ENCODE data around the gene NBDY.
"Not testable (repeated sequence)": the region's sequence is repeated elsewhere in the genome, so short reads cannot be mapped to it uniquely, and the experiment has no call there.

Gene NBDY

GRCh38 chrX:56804867-56805266, 75.8 kb downstream of the NBDY start:
- no peak overlapping the region for H2AFZ ChIP-seq (ENCODE audit: low read length, unreplicated experiment)
- H3K27me3 ChIP-seq (ENCODE audit: insufficient read depth, low read length) = no peaks in the 10 kb centered on the region
- no peaks in the 10 kb centered on the region for H3K79me2 ChIP-seq (ENCODE audit: control insufficient read depth, insufficient read depth, low read length, unreplicated experiment)
- H3K36me3 ChIP-seq (ENCODE audit: insufficient read depth, low read length) = no peaks in the 10 kb centered on the region
- H3K4me1 ChIP-seq (ENCODE audit: control insufficient read depth, insufficient read depth, low read length, unreplicated experiment) = no peaks in the 10 kb centered on the region
- no peak overlapping the region for H3K27ac ChIP-seq (ENCODE audit: low read depth, low read length)
- H3K4me3 ChIP-seq (ENCODE audit: low read depth, low read length) = no peak overlapping the region

DNA sequence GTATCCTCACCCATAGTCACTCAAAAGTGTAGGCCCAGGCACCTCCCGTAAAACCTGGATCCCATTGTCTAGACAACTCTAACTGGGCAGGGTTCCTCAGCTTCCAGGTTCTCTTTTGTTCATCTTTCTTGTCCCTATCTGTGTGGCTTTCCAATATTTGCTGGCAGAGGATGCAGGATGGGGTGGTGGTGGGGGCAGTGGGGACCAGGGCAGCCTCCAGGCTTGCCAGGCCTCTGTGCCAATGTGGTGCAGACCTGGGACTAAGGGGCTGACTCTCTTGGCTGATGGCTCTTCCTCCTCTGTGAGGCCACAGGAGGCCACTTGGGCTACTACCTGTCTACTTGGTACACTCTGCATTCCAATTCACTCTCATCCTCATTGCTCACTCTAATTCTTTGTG, 76.4 kb downstream of the NBDY start:
- Histone ChIP-seq H3K4me1 (ENCODE audit: control insufficient read depth, insufficient read depth, low read length, unreplicated experiment) (no peaks in the 10 kb centered on the region), H2AFZ (ENCODE audit: low read length, unreplicated experiment) (no peak overlapping the region), H3K4me3 (ENCODE audit: low read depth, low read length) (no peak overlapping the region), H3K27ac (ENCODE audit: low read depth, low read length) (no peak overlapping the region), H3K79me2 (ENCODE audit: control insufficient read depth, insufficient read depth, low read length, unreplicated experiment) (no peaks in the 10 kb centered on the region), H3K27me3 (ENCODE audit: insufficient read depth, low read length) (no peaks in the 10 kb centered on the region), H3K36me3 (ENCODE audit: insufficient read depth, low read length) (no peaks in the 10 kb centered on the region)

DNA sequence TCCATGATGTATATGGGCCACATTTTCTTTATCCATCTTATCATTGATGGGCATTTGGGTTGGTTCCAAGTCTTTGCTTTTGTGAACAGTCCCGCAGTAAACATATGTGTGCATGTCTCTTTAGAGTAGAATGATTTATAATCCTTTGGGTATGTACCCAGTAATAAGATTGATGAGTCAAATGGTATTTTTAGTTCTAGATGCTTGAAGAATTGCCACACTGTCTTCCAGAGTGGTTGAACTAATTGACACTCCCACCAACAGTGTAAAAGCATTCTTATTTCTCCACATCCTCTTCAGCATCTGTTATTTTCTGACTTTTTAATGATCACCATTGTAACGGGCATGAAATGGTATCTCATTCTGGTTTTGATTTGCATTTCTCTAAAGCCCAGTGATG, 77.1 kb downstream of the NBDY start:
- H3K27ac ChIP-seq (ENCODE audit: low read depth, low read length); H3K4me1 ChIP-seq (ENCODE audit: control insufficient read depth, insufficient read depth, low read length, unreplicated experiment): not testable (repeated sequence)

DNA sequence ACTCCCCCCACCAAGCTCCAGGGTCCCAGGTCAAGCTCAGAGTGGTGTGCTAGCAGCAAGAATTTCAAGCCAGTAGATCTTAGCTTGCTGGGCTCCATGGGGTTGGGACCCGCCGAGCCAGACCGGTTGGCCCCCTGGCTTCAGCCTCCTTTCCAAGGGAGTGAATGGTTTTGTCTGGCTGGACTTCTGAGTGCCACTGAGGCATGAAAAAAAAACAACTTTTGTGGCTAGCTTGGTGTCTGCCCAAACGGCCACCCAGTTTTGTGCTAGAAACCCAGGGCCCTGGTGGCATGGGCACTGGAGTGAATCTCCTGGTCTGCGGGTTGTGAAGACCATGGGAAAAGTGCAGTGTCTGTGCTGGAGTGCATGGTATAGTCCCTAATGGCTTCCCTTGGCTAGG, 82.6 kb downstream of the NBDY start:
- Histone ChIP-seq H3K79me2 (ENCODE audit: control insufficient read depth, insufficient read depth, low read length, unreplicated experiment) (no peaks in the 10 kb centered on the region), H3K36me3 (ENCODE audit: insufficient read depth, low read length) (no peaks in the 10 kb centered on the region), H3K27ac (ENCODE audit: low read depth, low read length) (no peak overlapping the region), H3K27me3 (ENCODE audit: insufficient read depth, low read length) (no peaks in the 10 kb centered on the region), H3K4me1 (ENCODE audit: control insufficient read depth, insufficient read depth, low read length, unreplicated experiment) (peaks cover 15% of the 10 kb centered on the region), H2AFZ (ENCODE audit: low read length, unreplicated experiment) (no peak overlapping the region), H3K4me3 (ENCODE audit: low read depth, low read length) (no peak overlapping the region)

More for the DNA sequence above, 77.1 kb downstream of the NBDY start:
- H3K36me3 ChIP-seq (ENCODE audit: insufficient read depth, low read length); H3K4me3 ChIP-seq (ENCODE audit: low read depth, low read length); H2AFZ ChIP-seq (ENCODE audit: low read length, unreplicated experiment); H3K27me3 ChIP-seq (ENCODE audit: insufficient read depth, low read length); H3K79me2 ChIP-seq (ENCODE audit: control insufficient read depth, insufficient read depth, low read length, unreplicated experiment): not testable (repeated sequence)

GRCh38 chrX:56812515-56813105, 83.6 kb downstream of the NBDY start:
- Histone ChIP-seq H3K4me3 (ENCODE audit: low read depth, low read length) (peak overlapping the region; percentile 72), H2AFZ (ENCODE audit: low read length, unreplicated experiment) (peak overlapping the region; percentile 25), H3K36me3 (ENCODE audit: insufficient read depth, low read length) (no peaks in the 10 kb centered on the region; the same call in 1 of the 2 replicates), H3K79me2 (ENCODE audit: control insufficient read depth, insufficient read depth, low read length, unreplicated experiment) (no peaks in the 10 kb centered on the region), H3K27ac (ENCODE audit: low read depth, low read length) (peak overlapping the region; percentile 78), H3K27me3 (ENCODE audit: insufficient read depth, low read length) (no peaks in the 10 kb centered on the region), H3K4me1 (ENCODE audit: control insufficient read depth, insufficient read depth, low read length, unreplicated experiment) (peaks cover 15% of the 10 kb centered on the region)

DNA sequence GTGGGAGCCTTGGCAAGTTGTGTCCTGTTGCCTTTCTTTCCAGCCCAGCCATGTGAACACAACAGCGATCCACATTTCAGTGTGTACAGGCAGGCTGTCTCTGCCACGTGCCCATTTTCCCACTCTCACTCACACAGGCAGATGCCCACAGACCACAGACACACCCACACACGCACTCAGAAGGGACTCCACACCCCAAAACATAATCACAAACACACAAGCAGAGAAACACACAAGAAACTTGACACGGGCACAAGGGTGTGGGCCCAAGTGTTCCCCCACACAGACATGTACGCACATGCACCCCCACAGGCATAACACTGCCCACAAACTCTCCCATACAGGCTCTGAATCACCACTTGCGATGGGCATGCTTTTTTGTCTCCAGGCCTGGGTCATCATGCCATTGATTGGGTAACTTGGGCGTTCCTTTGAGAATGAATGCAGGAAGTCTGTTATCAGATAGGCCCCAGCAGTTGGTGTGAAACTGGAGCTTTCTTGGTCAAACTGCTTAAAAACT, 84.3 kb downstream of the NBDY start:
- Histone ChIP-seq H3K4me1 (ENCODE audit: control insufficient read depth, insufficient read depth, low read length, unreplicated experiment) (peaks cover 15% of the 10 kb centered on the region), H3K4me3 (ENCODE audit: low read depth, low read length) (peak overlapping the region; percentile 72), H3K27ac (ENCODE audit: low read depth, low read length) (peak overlapping the region; percentile 78), H2AFZ (ENCODE audit: low read length, unreplicated experiment) (no peak overlapping the region), H3K27me3 (ENCODE audit: insufficient read depth, low read length) (no peaks in the 10 kb centered on the region), H3K79me2 (ENCODE audit: control insufficient read depth, insufficient read depth, low read length, unreplicated experiment) (no peaks in the 10 kb centered on the region), H3K36me3 (ENCODE audit: insufficient read depth, low read length) (no peaks in the 10 kb centered on the region; the same call in 1 of the 2 replicates)

- no peak overlapping the region for H2AFZ ChIP-seq (ENCODE audit: low read length, unreplicated experiment)
- H3K27me3 ChIP-seq (ENCODE audit: insufficient read depth, low read length) = no peaks in the 10 kb centered on the region
- H3K4me1 ChIP-seq (ENCODE audit: control insufficient read depth, insufficient read depth, low read length, unreplicated experiment) = peaks cover 15% of the 10 kb centered on the region
- H3K27ac ChIP-seq (ENCODE audit: low read depth, low read length) = no peak overlapping the region
- H3K36me3 ChIP-seq (ENCODE audit: insufficient read depth, low read length) = no peaks in the 10 kb centered on the region; the same call in 1 of the 2 replicates
- H3K4me3 ChIP-seq (ENCODE audit: low read depth, low read length) = no peak overlapping the region
- no peaks in the 10 kb centered on the region for H3K79me2 ChIP-seq (ENCODE audit: control insufficient read depth, insufficient read depth, low read length, unreplicated experiment)
These were observed 88.1 kb downstream of the NBDY start for GRCh38 chrX:56817179-56817578.

- Histone ChIP-seq H3K79me2 (ENCODE audit: control insufficient read depth, insufficient read depth, low read length, unreplicated experiment) (no peaks in the 10 kb centered on the region), H2AFZ (ENCODE audit: low read length, unreplicated experiment) (no peak overlapping the region), H3K27ac (ENCODE audit: low read depth, low read length) (no peak overlapping the region), H3K36me3 (ENCODE audit: insufficient read depth, low read length) (no peaks in the 10 kb centered on the region), H3K4me1 (ENCODE audit: control insufficient read depth, insufficient read depth, low read length, unreplicated experiment) (no peaks in the 10 kb centered on the region), H3K4me3 (ENCODE audit: low read depth, low read length) (no peak overlapping the region), H3K27me3 (ENCODE audit: insufficient read depth, low read length) (no peaks in the 10 kb centered on the region)
These were observed 97.0 kb downstream of the NBDY start for GRCh38 chrX:56826020-56826419.

DNA sequence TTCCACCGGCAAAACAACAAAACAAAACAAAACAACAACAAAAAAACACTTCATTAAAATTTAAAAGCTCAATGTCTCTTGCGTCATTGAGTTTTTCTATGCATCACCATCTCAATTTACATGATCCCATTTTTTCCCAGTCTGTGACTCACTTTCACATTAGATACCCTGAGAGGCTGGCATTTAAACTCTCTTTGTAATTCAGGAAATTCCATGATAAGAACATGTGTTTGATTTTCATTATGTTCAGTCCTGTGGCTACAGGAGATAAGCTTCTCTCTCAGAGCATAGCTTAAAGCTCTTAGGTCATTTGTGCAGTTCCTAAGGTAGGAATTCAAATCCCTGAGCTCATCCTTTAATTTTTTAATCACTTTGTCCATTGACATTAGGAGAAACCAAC, 104.6 kb downstream of the NBDY start:
- H3K36me3 ChIP-seq (ENCODE audit: insufficient read depth, low read length) = no peaks in the 10 kb centered on the region
- no peaks in the 10 kb centered on the region for H3K79me2 ChIP-seq (ENCODE audit: control insufficient read depth, insufficient read depth, low read length, unreplicated experiment)
- no peak overlapping the region for H3K27ac ChIP-seq (ENCODE audit: low read depth, low read length)
- H2AFZ ChIP-seq (ENCODE audit: low read length, unreplicated experiment) = no peak overlapping the region
- H3K4me3 ChIP-seq (ENCODE audit: low read depth, low read length) = no peak overlapping the region
- no peaks in the 10 kb centered on the region for H3K4me1 ChIP-seq (ENCODE audit: control insufficient read depth, insufficient read depth, low read length, unreplicated experiment)
- H3K27me3 ChIP-seq (ENCODE audit: insufficient read depth, low read length) = no peaks in the 10 kb centered on the region

GRCh38 chrX:56853436-56853835, 124.4 kb downstream of the NBDY start:
- H3K36me3 ChIP-seq (ENCODE audit: insufficient read depth, low read length) = no peaks in the 10 kb centered on the region
- no peak overlapping the region for H3K4me3 ChIP-seq (ENCODE audit: low read depth, low read length)
- no peaks in the 10 kb centered on the region for H3K27me3 ChIP-seq (ENCODE audit: insufficient read depth, low read length)
- no peak overlapping the region for H2AFZ ChIP-seq (ENCODE audit: low read length, unreplicated experiment)
- H3K27ac ChIP-seq (ENCODE audit: low read depth, low read length) = no peak overlapping the region
- no peaks in the 10 kb centered on the region for H3K79me2 ChIP-seq (ENCODE audit: control insufficient read depth, insufficient read depth, low read length, unreplicated experiment)
- H3K4me1 ChIP-seq (ENCODE audit: control insufficient read depth, insufficient read depth, low read length, unreplicated experiment) = no peaks in the 10 kb centered on the region

GRCh38 chrX:56857042-56857441, 128.0 kb downstream of the NBDY start:
- no peak overlapping the region for H2AFZ ChIP-seq (ENCODE audit: low read length, unreplicated experiment)
- no peak overlapping the region for H3K27ac ChIP-seq (ENCODE audit: low read depth, low read length)
- no peaks in the 10 kb centered on the region for H3K36me3 ChIP-seq (ENCODE audit: insufficient read depth, low read length)
- H3K27me3 ChIP-seq (ENCODE audit: insufficient read depth, low read length) = no peaks in the 10 kb centered on the region
- no peak overlapping the region for H3K4me3 ChIP-seq (ENCODE audit: low read depth, low read length)
- H3K4me1 ChIP-seq (ENCODE audit: control insufficient read depth, insufficient read depth, low read length, unreplicated experiment) = no peaks in the 10 kb centered on the region
- H3K79me2 ChIP-seq (ENCODE audit: control insufficient read depth, insufficient read depth, low read length, unreplicated experiment) = no peaks in the 10 kb centered on the region

All from ACC112 (cell line).